Stromal cell of bone marrow (primary cell): ENCODE data around the gene OPTN.
"Not testable (repeated sequence)": the region's sequence is repeated elsewhere in the genome, so short reads cannot be mapped to it uniquely, and the experiment has no call there.

Source experiments
- DNase-seq: peaks from one replicate; pipeline ENCODE4 v3.0.0-alpha.2; 2012; ENCODE audit warnings: low read depth

The OPTN gene

DNA sequence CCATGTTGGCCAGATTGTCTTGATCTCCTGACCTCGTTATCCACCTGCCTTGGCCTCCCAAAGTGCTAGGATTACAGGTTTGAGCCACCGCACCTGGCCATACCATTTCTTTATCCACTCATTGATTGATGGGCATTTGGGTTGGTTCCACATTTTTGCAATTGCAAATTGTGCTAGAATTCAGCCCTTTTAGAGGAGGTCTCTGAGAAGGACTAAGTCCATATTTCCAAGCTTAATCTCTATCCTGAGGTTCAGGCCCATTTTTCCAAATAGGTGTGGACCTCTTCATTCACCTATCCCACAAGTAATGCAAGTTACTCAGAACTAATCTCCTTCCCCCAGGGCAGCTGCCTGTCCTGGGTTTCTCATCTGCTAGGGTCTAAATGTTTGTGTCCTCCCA lies 9.7 kb upstream of the OPTN start:
- DNase-seq: no peak

DNA sequence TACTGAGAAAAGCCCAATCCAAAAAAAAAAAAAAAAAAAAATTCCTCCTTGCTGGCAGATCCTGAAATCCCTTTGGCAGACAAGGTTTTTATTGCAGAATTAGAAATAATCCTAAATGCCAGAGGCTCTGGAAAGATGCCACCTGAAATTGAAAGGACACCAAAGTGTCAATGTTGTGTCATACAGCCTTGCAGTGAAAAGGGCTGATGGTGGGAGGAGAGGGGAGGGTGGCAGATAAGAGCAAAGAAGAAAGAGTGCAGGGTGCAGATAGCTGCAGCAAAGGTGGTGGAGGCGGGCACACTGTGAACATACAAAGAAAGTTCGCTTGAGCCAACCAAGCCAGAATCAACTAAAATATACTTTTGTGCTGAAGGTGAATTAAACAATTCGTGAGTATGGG lies 8.2 kb upstream of the OPTN start:
- no peak for DNase-seq

DNA sequence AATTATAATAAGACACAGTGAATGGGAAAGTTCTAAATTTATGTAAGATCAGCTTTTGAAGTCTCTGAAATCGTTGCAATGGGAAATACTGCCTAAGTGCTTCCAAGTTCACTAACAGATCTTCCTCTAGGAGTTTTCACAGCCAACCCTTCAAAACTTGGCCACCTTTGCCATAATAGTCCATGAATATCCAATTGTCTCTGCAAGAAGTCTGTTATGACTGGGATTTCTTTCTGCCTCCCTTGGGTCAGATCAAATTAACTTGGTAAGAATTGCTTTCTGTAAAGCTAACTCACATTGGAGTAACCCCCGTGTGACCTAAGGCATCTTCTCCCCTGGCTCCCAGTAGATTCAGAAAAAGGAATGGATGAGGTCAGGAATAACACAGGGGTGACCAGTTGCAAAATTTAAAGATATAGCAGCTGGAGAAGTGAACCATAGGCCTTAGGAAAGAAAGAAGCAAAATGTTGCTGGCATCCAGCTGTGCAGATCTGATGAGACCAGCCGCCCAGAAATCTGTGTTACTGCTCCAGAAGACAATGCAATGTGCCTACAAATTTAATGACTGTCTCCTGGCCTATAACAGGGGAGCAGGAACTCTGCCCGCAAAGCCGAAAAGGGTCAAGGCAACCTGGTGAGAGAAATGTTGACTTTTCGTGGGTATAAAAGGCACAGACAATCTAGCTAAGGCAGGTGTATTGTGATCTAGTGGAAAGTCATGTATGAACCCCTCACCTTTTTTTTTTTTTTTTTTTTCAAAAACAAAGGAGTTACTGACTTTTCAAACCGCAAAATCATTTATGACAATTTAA lies 7.5 kb upstream of the OPTN start:
- DNase-seq: peak; percentile 83

DNA sequence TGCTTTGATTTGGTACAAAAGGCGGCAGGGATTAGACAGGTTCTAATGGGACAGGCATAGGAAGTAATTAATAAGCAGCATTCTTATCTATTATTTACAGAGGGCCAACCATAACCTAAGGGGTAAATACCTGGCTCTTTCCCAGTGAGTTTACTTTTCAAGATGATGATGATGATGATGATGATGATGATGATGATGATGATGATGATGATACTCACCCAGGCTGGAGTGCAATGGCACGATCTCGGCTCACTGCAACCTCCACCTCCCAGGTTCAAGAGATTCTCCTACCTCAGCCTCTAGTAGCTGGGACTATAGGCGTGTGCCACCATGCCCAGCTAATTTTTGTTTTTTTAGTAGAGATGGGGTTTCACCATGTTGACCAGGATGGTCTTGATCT lies 5.9 kb upstream of the OPTN start:
- not testable (repeated sequence) for DNase-seq

- DNase-seq: no peak
Observed at GRCh38 chr10:13095094-13095493, 4.9 kb upstream of the OPTN start.

DNA sequence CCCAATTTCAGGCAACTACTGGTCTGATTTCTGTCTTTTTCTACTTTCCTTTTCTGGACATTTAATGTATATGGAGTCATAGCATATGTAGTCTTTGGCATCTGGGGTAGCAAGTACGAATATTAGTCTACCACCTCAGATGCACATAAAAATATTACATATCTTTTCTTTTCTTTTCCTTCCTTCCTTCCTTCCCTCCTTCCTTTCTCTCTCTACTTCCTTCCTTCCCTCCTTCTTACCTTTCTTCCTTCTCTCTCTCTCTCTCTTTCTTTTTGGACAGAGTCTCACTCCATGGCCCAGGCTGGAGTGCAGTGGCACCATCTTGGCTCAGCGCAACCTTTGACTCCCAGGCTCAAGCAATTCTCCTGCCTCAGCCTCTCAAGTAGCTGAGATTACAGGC lies 4.0 kb upstream of the OPTN start:
- no peak for DNase-seq

DNA sequence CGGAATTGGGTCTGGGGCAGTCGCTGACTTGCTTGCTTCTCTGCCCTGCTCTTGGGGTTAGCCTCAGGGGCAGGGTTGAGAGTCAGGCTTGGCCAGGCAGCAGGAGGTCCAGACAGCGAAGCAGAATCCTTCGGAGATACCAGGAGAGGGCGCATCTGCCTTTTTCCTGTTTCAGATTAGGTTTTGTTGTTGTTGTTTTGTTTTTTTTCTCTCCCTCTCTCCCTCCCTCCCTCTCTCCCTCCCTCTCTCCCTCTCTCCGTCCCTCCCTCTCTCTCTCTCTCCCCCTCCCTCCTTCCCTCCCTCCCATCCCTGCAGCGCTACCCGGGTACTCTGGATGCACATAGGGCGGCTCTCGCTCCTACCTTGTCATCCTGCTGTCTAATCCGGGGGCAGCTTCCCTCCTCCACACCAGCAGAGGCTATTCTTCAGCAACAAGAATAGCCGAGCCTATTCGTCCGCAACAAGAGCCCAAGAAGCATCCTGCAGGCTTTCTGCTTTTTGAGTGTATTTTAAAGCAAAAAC lies 758 bp upstream of the OPTN start:
- no peak for DNase-seq

GRCh38 chr10:13100349-13101294 lies 659 bp downstream of the OPTN start:
- DNase-seq: no peak

- DNase-seq: no peak
Observed at GRCh38 chr10:13102002-13102794, 2.2 kb downstream of the OPTN start.

DNA sequence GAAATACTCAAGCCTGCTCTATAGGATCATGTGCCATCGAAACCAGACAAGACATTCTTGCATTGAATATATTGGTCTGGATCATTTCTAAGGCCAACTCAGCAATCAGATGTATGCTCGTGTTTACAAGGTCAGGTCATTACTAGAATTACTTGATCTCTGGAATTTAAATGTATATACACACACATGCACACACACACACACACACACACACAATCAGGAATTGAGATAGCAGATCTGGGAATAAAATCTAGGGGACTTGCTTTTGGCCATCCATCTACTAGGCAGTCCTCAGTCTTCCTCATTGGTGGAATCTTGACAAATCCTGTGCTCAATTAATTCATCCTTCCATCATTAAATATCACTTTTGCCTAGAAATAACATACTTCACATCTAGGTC lies 3.6 kb downstream of the OPTN start:
- no peak for DNase-seq

- no peak for DNase-seq
Observed at GRCh38 chr10:13104697-13105096, 4.7 kb downstream of the OPTN start.

DNA sequence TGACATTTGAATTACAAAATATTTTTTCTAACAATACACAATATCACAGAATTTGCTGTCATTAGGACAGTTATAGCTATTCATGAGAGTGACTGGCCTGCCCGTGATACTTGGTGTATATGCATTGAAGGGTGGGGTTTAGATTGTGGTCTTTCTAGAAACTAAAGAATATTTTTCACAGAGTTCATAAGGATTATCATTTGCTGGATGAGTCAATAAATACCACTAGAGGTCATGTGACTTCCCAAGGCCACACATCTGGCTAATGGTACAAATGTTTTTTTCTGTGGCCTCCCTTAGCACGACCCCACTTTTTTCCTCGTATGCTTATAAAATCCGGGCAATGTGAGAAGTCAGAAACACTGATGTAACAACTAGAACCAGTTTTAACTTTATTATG lies 5.2 kb downstream of the OPTN start:
- DNase-seq: no peak

- no peak for DNase-seq
Observed at GRCh38 chr10:13106387-13107045, 6.6 kb downstream of the OPTN start.

- DNase-seq: no peak
Observed at GRCh38 chr10:13110908-13111307, 10.9 kb downstream of the OPTN start.

DNA sequence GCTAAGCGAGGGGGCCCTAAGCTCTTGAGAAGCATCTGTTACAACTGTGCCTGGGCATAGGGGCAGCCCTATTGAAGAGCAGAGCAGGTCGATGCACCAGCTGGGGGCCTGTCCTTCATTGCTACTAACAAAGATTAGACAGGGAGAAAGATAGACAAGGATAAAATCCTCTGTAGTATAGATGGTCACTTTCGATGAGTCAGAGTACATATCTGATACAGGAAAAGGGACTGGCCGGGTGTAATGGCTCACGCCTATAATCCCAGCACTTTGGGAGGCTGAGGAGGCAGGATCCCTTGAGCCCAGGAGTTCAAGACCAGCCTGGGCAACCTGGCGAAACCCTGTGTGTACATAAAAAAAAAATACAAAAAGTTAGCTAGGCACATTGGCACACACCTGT lies 13.6 kb downstream of the OPTN start:
- no peak for DNase-seq

GRCh38 chr10:13115832-13116803 lies 16.2 kb downstream of the OPTN start:
- DNase-seq: no peak

DNA sequence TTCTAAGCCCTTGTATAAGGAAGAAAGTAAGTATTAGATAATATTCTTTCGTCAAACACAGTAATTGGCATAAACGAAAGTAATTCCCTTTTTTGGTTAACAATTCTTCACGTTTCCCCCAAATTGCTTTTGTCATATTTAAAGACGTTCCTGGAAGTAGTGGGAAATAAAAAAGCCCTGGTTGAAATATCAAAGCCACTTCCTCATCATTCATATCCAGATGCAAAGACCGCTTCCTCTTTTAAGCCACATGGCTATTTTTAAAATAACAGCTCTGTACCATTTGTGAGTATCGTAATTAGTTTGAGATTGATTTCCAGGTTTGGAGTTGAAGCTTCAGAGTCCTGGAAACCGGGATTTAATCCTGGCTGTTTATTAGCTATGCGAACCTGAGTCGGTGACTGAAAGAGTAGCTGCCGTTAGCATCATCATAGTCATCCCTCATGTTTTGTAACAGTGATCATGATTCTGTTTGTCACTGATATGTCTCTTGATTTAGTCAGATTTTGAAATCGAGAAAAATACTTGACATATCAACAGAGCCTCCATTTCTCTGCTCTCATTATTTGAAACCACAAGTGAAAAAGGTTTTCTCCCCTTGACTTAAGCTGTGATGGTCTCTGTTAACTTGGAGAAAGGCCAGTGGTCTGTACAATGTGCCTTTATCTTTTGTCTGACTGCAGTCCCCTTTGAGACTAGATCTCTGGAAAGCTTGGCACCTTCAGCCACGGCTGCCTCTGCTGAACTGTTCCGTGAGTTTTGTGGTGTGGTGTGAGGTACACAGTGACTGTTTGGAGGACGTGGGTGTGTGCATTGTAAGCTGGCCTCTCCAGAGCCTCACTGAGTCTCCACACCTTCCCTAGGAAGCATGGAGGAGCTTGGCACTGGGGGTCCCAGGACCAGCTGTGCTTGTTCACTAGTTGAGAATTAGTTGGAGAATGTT lies 18.1 kb downstream of the OPTN start:
- no peak for DNase-seq

- no peak for DNase-seq
Observed at GRCh38 chr10:13118784-13119410, 18.9 kb downstream of the OPTN start.
